GM18519 (cell line): ENCODE data around the gene THY1.
"Not testable (repeated sequence)": the region's sequence is repeated elsewhere in the genome, so short reads cannot be mapped to it uniquely, and the experiment has no call there.

Experiments
- ATAC-seq: cut with Tn5 transposase; IDR thresholded peaks from one replicate; pipeline ENCODE4 v1.9.1; 2021; ENCODE audit warnings: mild to moderate bottlenecking, moderate library complexity; ENCODE audit not compliant: unreplicated experiment, low FRiP score

The THY1 gene

GRCh38 chr11:119446434-119446833 is 23.5 kb upstream of the THY1 start:
- ATAC-seq: no peak

GRCh38 chr11:119445850-119446249 is 22.9 kb upstream of the THY1 start:
- ATAC-seq: no peak

- no peak for ATAC-seq
These were observed 22.4 kb upstream of the THY1 start for GRCh38 chr11:119445379-119445778.

GRCh38 chr11:119441898-119442243 is 18.9 kb upstream of the THY1 start:
- ATAC-seq: no peak

- ATAC-seq: no peak
These were observed 15.6 kb upstream of the THY1 start for GRCh38 chr11:119438599-119438998.

- not testable (repeated sequence) for ATAC-seq
These were observed 14.5 kb upstream of the THY1 start for GRCh38 chr11:119437521-119437920.

- ATAC-seq: no peak
These were observed 13.7 kb upstream of the THY1 start for GRCh38 chr11:119436711-119437110.

GRCh38 chr11:119436093-119436492 is 13.1 kb upstream of the THY1 start:
- no peak for ATAC-seq

- no peak for ATAC-seq
These were observed 11.8 kb upstream of the THY1 start for GRCh38 chr11:119434591-119435330.

GRCh38 chr11:119433358-119433725 is 10.4 kb upstream of the THY1 start:
- ATAC-seq: no peak

GRCh38 chr11:119432484-119433357 is 9.7 kb upstream of the THY1 start:
- no peak for ATAC-seq

- no peak for ATAC-seq
These were observed 8.6 kb upstream of the THY1 start for GRCh38 chr11:119431523-119431922.

GRCh38 chr11:119427279-119427678 is 4.3 kb upstream of the THY1 start:
- ATAC-seq: no peak

- ATAC-seq: no peak
These were observed 3.2 kb upstream of the THY1 start for GRCh38 chr11:119426142-119426541.

GRCh38 chr11:119424775-119425174 is 1.8 kb upstream of the THY1 start:
- ATAC-seq: no peak

- no peak for ATAC-seq
These were observed 1.3 kb upstream of the THY1 start for GRCh38 chr11:119424276-119424675.

- ATAC-seq: no peak
These were observed 710 bp upstream of the THY1 start for GRCh38 chr11:119423509-119424254.

- ATAC-seq: no peak
These were observed 797 bp downstream of the THY1 start for GRCh38 chr11:119421941-119422808.

- ATAC-seq: no peak
These were observed 1.6 kb downstream of the THY1 start for GRCh38 chr11:119421351-119421750.

- no peak for ATAC-seq
These were observed 2.3 kb downstream of the THY1 start for GRCh38 chr11:119420631-119421030.
